ENCODE data around the gene XPC. TPM values are rescaled to one million over a fixed set of nuclear protein-coding genes. Genes with fewer than 3 reads are reported as not detected.

XPC gene
- total RNA-seq, 1 experiment from 2014 or later, result 8.6 TPM

DNA sequence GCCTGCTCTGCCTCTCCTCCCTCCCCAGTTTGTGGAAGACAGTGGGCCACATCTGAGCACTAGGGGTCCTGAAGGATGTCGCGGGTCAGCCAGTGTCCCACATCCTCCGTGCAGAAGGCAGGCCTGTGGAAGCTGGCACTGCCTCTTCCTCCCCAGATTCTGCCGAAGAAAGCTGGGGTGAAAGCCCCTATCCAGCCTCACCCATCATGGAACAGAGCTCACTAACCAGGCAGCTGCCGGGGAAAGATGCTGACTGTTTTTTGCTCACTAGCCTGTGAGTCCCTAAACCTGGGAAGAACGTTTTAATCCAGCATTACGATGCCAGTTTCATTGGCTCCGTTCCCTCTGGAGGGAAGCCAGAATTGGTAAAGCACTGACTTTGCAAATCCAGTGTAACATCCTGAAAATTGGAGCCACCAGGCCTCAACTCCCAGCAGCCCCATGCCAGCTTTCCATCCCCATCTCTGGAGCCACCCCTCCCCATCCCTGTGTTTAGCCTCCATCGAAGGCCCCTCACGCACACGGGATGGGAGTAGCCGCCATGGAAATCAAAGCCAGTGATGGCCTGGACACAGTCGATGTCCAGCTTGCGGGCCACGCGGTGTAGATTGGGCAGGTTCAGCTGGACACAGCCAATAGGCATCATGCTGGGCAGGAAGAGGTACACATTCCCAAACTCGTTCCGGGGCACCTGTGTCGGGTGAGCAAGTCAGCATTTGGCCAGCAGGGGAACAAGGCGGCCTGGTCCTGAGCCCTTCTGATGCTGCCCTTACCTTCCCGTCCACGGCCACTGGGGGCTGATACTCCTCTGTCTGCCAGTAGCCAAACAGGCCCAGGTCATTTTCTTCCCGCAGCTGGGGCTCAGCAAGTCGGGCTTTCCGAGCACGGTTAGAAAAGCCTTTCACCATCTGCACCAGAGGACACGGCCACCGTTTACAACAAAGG is 30.1 kb downstream of the XPC start:
- peak; percentile 45 for DNase-seq (ENCODE audit: low spot score)

DNA sequence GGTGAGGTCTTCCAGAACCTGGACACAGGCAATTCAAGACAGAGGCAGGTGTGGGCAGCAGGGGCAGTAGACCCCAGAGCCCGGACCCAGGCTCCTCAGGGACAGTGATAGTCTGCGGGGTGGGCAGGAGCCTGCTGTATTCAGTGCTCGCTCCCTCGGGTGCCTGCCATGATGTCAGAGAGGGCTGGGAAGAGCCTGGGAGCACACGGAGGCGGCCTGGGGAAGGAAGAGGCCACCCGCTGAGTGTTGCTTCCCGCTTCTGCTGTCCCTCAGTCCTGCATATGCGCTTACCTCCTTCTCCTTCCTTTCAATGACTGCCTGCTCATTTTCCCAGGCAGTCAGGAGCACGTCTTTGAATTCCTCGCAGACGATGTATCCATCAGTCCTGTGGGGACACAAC is 30.8 kb downstream of the XPC start:
- DNase-seq (ENCODE audit: low spot score), result no peak

DNA sequence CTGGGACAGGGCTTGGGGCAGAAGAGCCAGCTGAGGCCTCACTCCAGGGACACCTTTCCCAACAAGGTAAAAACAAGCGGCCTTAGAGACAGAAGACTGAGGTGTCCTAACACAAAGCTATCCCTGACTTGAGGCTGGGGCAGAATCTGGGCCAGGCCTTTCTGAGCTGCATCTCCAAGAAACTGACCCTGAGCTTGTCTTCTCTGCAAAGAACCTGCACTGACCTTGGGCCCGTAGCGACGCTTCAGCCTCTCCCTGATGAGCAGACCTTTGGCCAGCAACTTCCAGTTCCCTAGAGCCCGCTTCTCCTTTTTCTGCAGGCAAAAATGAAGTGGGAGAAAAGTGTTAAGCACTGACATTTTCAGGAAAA is 31.4 kb downstream of the XPC start:
- DNase-seq (ENCODE audit: low spot score), result no peak

DNA sequence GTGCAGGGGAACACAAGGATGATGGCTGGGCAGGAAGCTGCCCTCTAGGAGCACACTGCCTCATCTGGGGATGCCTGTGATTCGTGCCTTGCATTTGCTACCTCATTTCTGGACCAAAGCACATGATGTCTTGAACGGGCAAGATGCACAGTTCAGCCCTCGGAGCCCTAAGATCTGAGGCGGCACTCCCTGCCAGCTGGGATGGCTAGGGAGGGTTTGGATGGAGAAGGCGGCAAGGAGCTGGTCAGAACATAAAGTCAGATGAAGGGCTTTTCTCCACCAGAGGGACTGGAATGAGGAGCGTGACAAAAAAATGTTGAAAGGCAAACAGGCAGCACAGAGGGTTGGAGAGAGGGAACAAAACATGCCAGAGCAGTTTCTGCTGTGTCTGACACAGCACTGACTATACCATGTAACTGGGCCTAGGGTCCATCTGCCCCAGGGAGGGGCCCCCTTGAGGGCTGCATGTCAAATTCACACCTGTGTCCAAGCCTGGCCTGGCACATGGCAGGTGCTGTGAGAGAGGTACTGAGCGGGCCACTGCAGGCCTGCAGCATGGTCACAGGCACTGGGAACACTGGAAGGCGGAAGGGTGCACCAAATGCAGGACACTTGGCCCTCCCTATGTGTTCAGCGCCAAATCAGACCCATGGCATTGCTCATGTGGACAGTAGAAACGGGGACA is 31.9 kb downstream of the XPC start:
- DNase-seq (ENCODE audit: low spot score), result no peak

DNA sequence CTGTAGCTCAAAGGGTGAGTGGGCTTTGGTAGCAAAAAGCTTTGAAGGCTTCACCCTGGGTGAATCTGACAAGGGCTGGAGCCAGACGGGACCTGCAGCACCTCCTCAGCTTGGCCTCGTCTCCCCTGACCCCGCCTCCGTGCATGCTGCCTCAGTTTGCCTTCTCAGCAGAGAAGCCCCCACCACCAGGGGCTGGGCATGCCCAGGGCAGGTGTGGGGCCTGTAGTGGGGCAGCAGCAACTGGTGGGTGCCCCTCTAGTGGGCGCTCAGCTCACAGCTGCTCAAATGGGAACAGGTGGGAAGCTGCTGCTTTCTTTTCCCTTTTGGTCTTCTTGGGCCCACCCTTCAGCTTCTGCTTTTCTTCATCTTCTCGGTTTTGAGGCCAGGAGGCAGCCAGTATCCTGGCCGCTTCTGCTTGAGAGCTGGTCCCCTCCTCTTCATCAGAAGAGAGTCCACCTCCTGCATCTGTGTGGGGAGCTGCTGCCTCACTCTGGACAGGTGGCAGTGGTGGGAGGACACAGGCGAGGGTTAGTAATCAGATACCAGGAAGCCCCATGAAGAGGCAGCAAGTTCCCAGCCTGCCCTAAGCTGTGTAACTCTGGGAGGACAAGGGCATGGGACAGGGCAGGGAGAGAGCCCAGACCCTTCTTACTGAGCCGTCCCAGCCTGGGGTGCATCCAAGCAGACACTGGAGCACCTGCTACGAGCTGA is 32.6 kb downstream of the XPC start:
- no peak for DNase-seq (ENCODE audit: low spot score)

DNA sequence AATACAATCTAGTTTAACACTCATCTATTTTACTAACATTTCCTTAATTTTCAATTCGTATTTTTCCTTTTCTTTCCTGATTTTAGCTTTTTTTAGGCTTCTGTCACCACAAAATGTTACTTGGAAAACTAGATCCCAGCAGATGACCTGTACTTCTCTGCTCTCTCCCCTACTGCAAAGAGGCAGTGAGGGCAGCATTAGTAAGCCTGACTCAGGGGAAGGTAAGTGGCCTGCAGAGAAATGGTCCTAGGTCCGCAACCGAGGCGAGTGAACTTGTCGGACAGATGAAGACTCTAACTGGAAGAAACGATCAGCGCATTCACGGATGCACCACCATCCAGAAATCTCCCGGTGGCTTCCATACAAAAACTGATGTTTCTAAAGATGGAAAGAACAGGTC is 33.2 kb downstream of the XPC start:
- no peak for DNase-seq (ENCODE audit: low spot score)

DNA sequence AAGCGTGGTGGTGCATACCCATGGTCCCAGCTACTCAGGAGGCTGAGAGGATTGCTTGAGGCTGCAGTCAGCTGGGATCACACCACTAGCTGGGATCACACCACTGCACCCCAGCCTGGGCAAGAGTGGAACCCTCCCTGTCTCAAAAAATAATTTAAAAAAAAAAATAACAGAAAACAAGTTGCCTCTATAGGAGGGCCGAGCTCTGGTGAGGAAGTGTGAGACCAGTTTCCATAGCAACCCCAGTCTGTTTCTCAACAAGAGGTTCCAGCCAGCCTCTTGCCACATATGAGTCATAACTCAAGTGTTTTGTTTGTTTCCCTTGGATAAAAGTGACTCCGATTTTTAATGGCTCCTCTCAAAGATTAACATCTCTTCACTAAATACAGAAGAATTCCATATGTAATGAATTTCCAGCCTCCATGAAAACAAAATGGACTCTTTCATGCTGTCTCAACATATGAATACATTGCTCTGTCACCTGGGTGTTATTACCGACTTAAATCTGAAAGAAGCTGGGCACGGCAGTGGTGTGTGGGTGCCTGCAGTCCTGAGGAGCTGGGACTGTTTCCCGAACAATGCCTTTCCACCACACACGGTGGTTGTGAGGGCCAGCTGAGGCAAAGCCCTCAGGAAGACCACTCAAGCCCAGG is 33.9 kb downstream of the XPC start:
- peak; percentile 89 for DNase-seq (ENCODE audit: low spot score)

DNA sequence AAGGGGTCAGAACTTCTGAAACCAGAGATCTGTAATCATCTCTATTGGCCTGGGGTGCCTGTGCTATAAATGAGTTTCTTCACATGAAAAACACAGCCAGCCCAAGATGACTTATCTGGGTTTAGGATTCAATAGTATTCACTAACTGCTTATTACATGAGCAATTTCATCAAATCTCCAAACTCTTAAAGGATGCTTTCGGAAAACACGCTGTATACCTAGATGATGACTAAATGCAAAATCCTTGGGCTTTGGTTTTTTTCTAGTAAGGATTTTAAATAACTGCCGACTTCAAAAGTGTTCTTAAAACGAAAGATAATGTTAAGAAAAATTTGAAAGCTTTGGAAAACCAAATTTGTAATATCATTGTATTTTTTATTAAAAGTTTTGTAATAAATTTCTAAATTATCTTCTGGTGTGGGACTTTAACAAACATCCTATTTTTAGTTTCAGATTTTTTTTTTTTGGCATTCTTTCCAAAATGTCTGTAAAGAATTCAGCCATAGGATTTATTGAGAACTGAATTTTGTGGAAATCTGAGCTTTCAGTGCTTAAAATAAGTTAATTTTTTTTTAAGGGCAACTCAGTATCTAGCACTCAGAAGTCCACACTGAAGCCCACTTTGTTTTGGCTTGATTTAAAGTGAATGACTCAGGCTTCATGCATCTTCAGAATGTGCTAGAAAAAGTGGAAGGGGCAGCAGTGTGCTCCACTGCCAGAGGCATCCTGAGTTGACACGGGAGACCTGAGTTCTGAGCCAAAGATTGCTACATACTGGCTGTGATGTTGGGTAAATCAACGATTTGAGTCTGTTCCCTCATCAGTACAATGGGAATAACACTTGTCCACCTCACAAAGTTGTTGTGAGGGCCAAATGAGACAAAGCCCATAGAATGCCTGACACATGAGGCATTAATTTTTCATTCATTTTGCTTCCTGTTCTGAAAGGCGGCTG is 34.9 kb downstream of the XPC start:
- DNase-seq (ENCODE audit: low spot score), result no peak

DNA sequence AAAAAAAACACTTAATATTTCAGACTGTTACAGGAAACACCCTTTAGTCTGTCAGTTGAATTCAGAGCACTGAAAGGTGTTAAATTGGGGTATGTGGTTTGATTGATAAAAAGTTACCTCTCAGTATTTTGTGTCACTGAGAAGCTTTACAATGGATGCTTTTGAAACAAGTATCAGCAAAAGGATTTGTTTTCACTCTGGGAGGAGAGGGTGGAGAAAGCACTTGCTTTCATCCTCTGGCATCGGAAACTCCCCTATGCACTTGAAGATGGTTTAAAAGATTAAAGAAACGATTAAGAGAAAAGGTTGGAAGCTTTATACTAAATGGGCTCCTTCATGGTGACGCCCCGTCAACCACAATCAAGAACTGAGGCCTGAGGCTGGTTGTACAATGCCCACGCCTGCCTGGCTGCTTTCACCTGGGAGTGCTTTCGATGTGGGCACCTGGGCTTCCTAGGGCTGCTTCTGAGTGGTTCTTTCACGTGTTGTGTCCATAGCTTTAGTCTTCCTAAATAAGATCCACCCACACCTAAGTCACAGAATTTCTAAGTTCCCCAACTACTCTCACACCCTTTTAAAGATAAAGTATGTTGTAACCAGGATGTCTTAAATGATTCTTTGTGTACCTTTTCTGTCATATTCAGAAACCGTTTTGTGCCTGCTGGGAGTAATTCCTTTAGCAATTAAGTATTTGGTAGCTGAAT is 35.7 kb downstream of the XPC start:
- no peak for DNase-seq (ENCODE audit: low spot score)

DNA sequence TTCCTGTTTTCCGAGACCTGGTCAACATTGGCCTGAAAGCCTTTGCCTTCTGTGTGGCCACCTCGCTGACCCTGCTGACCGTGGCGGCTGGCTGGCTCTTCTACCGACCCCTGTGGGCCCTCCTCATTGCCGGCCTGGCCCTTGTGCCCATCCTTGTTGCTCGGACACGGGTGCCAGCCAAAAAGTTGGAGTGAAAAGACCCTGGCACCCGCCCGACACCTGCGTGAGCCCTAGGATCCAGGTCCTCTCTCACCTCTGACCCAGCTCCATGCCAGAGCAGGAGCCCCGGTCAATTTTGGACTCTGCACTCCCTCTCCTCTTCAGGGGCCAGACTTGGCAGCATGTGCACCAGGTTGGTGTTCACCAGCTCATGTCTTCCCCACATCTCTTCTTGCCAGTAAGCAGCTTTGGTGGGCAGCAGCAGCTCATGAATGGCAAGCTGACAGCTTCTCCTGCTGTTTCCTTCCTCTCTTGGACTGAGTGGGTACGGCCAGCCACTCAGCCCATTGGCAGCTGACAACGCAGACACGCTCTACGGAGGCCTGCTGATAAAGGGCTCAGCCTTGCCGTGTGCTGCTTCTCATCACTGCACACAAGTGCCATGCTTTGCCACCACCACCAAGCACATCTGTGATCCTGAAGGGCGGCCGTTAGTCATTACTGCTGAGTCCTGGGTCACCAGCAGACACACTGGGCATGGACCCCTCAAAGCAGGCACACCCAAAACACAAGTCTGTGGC is 36.6 kb downstream of the XPC start:
- no peak for DNase-seq (ENCODE audit: low spot score)

DNA sequence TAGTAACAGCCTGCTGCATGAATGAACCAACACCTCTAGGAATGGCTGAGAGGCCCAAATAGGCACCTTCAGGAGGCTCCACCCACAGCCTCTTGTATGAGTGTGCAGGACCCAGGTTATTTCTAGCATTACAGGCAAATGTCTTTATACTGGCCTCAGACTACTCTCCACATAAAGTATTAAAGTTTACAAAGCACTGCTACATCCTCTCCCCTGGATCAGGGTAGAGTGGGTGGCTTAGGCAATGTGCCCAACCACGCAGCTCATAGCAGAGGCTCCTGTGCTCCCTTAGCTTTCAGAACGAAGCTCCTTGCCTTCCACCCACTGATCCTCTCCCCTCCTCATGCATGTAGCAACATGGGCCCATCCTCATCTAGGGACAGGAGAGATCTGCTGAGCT is 37.3 kb downstream of the XPC start:
- no peak for DNase-seq (ENCODE audit: low spot score)

DNA sequence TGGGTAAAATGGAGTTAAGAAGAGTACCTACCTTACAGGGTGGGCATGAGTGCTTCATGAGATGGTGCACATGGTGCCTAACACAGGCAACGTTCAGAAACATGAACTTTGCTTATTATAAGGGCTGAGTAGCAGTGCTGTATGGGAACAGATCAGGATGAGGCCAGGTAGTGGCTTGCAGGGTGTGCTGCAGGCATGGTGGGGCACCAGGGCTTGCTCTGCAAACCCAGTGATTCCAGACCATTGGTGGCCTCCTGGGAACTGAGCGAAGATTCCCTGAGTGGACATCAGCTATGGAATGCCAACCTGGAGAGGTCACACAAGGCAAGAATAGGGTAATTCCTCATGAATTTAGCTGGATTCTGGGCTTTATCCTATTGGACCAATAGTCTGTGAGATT is 37.7 kb downstream of the XPC start:
- no peak for DNase-seq (ENCODE audit: low spot score)

DNA sequence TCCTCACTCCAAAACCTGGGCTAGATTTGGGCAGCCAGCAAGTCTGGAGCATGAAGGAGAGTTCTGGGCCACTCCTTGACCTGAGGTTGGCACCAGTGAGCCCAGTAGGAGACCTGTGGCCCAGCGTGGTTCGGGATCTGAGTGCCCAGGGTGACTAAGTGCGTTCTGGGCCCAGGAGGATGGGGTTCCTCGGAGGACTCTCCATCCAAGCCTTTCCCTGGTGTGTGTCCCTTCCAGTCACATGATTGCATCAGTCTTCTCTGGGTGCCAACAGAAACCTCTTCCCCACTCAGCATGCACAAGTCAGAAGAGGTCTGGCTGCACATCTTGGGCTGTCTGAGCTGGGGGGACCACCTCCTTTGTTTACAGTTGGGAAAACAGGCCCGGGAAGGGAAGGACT is 38.6 kb downstream of the XPC start:
- no peak for DNase-seq (ENCODE audit: low spot score)

DNA sequence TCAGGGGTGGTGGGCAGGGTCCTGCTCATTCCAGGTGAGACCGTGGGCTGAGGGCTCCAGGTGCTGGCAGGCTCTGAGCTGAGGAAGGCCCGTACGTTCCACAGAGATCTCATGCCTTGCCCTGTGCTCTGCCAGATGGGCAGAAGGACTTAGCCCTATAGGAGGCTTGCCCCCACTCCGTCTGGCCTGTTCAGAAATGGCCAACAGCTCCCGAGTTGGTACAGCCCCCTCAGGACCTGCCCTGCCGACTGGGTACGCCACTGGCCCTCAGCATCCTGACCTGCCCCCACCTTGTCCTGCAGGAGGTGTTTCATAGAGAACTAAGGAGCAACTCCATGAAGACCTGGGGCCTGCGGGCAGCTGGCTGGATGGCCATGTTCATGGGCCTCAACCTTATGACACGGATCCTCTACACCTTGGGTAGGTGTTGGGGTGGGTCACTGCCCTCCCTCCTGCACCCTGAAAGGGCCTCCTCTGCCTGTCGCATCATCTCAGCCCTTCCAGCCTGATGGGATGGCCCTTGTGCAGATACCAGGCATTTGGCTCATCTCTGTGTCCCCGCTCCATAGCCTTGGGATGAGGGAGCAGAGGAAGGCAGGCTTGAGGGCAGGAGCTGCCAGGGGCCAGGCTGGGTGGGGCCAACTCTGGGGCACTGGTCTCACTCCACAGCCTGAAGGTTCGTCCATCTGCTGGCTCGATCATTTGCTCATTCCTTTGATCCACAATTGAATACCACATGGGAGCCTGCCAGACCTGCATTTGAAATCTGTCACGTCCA is 39.3 kb downstream of the XPC start:
- DNase-seq (ENCODE audit: low spot score), result no peak

DNA sequence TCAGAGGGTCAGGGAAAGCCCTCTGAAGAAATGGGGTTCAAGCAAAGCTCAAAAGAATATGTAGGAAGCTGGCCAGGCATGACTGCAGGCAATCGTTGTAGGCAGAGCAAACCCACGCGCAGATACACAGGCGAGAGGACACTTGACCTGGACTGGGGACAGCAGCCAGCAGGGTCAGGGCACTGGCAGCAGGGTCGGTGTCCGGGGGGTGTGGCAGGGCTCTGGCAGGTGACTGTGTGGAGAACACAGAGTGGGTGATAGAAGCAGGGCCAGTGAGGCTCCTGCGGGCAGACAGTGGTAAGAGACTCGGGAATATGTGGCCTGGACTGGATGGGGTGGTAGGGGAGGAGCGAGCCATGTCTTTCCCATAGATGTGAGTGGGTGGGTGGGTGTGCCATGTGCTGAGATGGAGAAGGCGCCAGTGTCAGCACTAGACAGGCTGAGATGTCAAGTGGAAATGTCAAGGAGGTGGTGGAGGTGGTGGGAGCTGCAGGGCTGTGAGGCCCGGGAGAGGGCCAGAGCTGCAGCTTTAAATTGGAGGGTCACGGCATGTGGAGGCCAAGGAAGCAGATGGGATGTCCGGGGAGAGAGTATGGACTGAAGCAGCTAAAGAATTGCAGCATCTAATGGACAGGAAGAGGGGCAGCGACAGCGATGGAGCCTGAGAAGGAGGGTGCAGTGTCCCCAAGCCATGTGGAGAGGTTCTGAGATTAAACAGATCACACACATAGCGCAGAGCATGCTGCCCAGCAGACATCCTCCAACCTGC is 40.1 kb downstream of the XPC start:
- no peak for DNase-seq (ENCODE audit: low spot score)

DNA sequence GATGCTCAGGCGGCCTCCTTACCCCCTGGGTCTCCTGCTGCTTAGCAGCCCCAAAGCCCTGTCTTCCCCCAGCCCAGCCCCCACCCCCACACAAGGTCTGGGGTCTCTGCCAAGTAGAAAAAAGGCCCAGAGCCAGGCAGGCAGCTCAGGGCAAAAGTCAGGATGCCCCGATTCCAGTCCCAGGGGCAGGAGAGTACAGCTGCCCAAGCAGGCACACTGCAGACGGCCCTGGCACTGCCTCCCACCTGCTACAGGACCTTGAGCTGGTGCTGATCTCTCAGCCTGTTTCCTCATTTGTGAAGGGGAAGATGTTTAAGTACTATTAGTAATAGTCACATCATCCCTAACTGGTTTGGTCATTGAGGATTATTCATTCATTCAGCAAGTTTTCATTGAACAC is 41.0 kb downstream of the XPC start:
- DNase-seq (ENCODE audit: low spot score), result no peak

DNA sequence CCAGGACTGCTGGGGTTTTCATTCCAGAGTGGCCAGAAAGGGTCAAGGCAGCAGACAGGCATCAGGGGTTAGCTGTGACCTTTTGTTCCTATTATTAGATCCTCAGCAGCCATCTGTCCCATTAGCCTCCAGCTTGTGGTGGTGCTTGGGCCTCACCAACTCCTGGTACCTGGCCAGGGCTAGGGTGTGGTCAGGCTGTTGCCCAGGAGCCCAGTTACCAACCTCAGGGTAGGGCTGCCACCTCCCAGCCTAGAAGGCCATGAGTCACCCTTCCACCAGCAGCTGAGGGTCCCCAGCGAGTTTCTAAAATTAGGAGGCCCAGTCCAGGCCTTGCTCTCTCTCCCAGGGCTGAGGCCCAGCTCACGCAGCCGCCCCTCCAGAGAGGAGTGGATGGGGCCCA is 41.4 kb downstream of the XPC start:
- no peak for DNase-seq (ENCODE audit: low spot score)

DNA sequence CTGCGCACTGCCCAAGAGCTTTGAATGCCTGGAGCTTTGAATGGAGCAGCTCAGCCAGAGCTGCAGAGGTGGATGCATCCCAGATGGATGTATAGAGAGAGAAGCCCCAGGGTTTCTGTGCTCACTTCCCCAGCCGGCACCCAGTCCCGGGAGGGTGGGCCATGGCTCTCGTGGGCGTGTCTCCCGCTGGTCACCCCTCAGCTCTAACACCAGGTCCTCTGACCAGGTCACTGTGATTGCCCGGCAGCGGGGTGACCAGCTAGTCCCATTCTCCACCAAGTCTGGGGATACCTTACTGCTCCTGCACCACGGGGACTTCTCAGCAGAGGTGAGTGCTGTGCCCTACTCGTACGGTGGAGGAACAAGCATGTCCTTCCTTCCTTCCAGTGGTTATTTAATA is 42.8 kb downstream of the XPC start:
- no peak for DNase-seq (ENCODE audit: low spot score)

All from HT-29 (cell line).